Sigmoid colon (tissue), 4 donors: ENCODE results near the gene TEX55.

Experiments
- EP300 ChIP-seq, 4 donors: sonication (generic); formaldehyde crosslinking; IDR thresholded peaks; one replicate each; pipeline ENCODE4 v1.6.1; 2017; ENCODE audit warnings: antibody characterized with exemption in 4 of 4
- POLR2A ChIP-seq, 2 donors: fragments of 450-650 bp; IDR thresholded peaks; one replicate each; pipeline ENCODE4 v1.6.1; 2016; ENCODE audit warnings: antibody characterized with exemption in 2 of 2, mild to moderate bottlenecking in 2 of 2, moderate library complexity in 2 of 2
- POLR2AphosphoS5 ChIP-seq, 4 donors: sonication (generic); formaldehyde crosslinking; IDR thresholded peaks; one replicate each; pipeline ENCODE4 v1.6.1; 2017; ENCODE audit warnings: antibody characterized with exemption in 4 of 4
- TF ChIP-seq, protein P1 (sequence below), 4 experiments: fragments of 450-650 bp in 3 of 4; fragments of 200-600 bp in 1 of 4; IDR thresholded peaks; one replicate each; pipeline ENCODE4 v1.5.1; 2016 to 2019; ENCODE audit warnings: antibody characterized with exemption in 4 of 4, mild to moderate bottlenecking in 3 of 4, moderate library complexity in 2 of 4

- TF ChIP-seq POLR2A (IDR thresholded peaks at IDR 0.05) (no peak), EP300 (IDR thresholded peaks at IDR 0.05) (no peak), POLR2AphosphoS5 (IDR thresholded peaks at IDR 0.05) (no peak)
- TF ChIP-seq, protein P1, sequence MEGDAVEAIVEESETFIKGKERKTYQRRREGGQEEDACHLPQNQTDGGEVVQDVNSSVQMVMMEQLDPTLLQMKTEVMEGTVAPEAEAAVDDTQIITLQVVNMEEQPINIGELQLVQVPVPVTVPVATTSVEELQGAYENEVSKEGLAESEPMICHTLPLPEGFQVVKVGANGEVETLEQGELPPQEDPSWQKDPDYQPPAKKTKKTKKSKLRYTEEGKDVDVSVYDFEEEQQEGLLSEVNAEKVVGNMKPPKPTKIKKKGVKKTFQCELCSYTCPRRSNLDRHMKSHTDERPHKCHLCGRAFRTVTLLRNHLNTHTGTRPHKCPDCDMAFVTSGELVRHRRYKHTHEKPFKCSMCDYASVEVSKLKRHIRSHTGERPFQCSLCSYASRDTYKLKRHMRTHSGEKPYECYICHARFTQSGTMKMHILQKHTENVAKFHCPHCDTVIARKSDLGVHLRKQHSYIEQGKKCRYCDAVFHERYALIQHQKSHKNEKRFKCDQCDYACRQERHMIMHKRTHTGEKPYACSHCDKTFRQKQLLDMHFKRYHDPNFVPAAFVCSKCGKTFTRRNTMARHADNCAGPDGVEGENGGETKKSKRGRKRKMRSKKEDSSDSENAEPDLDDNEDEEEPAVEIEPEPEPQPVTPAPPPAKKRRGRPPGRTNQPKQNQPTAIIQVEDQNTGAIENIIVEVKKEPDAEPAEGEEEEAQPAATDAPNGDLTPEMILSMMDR (IDR thresholded peaks at IDR 0.05) = no peak
Measured at GRCh38 chr3:119147494-119147893, 1.5 kb downstream of the TEX55 start.
